ENCODE data around the gene BBS9.
"Not testable (repeated sequence)": the region's sequence is repeated elsewhere in the genome, so short reads cannot be mapped to it uniquely, and the experiment has no call there.

Gene BBS9

GRCh38 chr7:33128990-33129805 is at the start of gene BBS9:
BBS9 (plus strand) TSS chr7:33129564; CDS start chr7:33146253, 16,689 bp downstream.
- DNase-seq (ENCODE audit: low read depth in 2 of 2) = peak; percentile 81 to 88

DNA sequence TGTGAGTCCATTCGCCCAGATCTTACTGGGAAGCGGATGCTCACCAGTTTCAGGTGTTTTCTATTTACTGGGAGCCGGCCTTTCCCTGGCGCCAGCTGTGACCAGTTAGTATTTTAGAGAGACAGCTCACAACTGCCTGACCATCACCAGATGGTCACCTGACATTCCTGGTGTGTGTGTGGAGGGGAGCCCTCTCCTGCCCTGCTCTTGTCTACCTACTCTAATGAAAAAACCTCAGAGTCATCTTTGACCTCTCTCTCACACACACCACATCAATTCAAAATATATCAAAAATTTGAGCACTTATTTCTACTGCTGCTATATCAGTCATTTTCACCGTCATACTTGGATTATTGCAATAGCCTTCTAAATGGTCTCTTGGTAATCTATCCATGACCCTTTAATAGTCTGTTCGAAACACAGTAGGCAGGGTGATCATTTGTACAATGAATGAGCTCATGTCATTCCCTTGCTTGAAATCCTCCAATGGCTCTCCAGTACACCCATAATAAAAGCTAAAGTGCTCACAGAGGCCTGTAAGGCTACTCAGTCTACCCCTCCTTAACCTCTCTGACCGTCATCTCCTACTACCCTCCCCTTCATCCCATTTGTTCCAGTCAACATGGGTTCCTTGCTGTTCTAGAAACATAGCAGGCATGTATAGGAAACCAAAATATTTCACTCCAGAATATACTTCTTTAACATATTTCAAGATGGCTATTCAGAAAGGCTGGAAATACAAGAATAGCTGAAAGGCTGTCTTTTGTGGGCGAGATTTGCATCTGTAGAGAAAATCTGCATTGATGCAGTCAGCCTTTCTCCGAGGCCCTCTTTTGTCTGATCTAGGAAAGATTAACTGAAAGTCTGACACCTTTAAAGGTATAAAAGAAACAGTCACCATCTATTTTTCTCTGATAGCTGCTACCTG is 49.3 kb upstream of the BBS9 start:
- no peak for DNase-seq (ENCODE audit: low read depth in 2 of 2)

DNA sequence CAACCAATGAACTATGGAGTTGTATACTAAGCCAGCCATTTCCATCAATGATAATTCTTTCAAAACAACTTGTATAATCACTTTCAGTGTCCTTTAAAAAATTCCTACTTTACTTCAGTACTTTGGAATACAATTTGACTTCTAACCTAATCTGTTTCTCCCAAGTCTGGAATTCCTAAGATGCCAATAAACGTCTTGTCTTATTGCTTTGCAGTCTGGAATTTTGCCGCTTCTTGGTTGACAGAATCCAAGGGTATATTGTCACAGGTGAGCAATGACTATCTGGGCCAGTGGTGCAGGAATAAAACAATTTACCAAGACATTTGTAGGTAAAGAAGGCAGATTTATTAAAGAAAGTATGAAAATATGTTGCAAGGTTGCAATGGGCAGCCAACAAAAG is 42.0 kb upstream of the BBS9 start:
- DNase-seq (ENCODE audit: low read depth in 2 of 2) = no peak

- no peak for DNase-seq (ENCODE audit: low read depth in 2 of 2)
Observed at GRCh38 chr7:33087858-33088257, 41.5 kb upstream of the BBS9 start.

GRCh38 chr7:33089142-33089541 is 40.2 kb upstream of the BBS9 start:
- DNase-seq (ENCODE audit: low read depth in 2 of 2) = no peak

DNA sequence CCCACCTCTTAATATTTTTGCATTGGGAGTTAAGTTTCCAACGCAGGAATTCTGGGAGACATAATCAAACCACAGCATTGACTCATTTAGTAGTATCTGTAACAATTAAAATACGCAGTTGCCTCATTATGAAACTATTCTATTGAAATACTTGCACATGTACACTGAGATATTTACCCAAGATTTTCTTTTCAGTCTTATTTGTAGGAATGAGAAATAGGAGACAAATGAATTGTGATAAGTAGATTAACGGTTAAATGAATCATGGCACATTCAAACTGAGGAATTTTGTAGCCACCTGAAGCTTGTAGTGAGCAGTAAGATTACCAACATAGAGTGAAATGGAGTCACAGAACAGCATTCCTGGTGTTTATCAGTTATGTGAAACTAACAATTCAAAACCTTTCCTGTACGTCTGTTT is 38.2 kb upstream of the BBS9 start:
- no peak for DNase-seq (ENCODE audit: low read depth in 2 of 2)

DNA sequence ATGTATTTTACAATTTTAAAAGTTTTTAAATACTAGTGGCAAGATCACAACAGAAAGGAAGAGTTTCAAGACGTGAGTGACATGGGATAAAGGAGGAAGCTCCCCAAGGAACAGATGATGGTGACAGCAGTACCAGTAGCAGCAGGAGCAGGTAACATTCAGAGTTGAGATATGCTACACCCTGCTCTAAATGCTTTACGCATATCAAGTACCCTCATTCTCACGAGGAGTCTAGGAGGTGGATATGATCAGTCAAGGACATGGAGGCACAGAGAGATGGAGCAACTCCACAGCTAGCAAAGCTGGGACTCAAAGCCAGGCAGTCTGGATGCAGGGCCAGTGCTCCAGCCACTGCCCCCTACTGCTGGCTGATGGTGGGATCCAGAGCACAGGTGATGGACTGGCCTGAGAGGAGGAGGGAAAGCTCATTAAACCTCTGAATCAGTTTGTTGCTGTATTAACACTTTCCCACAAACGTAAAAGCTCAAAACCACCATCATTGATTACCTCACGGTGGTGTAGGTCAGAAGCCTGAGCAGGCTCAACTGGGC is 37.6 kb upstream of the BBS9 start:
- no peak for DNase-seq (ENCODE audit: low read depth in 2 of 2)

- DNase-seq (ENCODE audit: low read depth in 2 of 2) = no peak
Observed at GRCh38 chr7:33093266-33093665, 36.1 kb upstream of the BBS9 start.

GRCh38 chr7:33094745-33095275 is 34.6 kb upstream of the BBS9 start:
- DNase-seq (ENCODE audit: low read depth in 2 of 2) = not testable (repeated sequence)

DNA sequence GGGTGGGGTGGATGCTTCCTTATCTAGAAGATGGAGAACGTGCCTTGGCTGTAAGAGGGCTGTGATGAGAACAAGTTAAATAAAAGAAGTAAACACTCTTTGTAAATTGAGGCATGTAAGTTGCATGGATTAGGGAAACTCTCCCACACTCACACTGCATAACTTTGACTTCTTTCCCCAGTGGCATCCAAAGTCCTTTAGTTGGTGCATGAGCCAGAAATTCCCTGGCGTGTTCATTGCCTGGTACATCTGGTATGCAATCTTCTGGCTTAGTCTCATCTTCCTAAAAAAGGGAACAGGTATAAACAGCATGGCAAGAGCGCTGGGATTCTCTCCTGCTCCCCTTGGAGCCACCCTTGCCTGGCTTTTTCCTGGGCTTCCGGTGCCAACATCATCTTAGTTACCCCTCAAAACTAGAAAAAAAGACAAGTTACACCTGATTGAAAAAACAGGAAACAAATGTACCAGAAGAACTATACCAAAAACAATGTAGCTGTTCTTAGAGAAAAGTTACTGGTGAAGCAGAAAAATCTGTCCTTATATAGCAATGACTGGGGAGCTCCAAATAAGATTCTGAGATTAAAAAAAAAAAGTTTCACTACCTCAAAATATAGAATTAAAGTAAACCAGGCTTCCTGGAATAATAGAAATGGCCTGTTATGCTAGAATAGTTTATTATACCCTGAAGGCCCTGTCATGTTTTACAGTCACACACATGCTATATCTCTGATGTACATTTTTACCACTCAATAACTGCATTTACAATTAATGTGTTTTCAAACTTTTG is 30.0 kb upstream of the BBS9 start:
- no peak for DNase-seq (ENCODE audit: low read depth in 2 of 2)

DNA sequence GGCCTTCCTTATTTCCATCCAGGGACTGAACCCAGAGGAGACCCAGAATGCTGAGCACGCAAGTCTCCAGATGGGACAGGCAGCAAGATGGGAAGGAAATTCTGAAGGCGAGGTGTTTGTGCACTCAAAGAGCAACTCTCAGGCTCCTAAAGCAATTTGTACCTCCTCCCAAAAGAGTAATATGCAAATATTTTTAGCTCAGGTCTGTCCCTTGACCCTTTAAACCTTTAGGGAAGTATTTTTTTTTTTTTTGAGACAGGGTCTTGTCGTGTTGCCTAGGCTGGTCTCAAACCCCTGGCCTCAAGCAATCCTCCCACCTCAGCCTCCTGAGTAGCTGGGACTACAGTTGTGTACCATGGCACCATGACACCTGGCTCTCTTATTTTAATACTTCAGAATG is 28.6 kb upstream of the BBS9 start:
- no peak for DNase-seq (ENCODE audit: low read depth in 2 of 2)

- no peak for DNase-seq (ENCODE audit: low read depth in 2 of 2)
Observed at GRCh38 chr7:33101906-33102305, 27.5 kb upstream of the BBS9 start.

- DNase-seq (ENCODE audit: low read depth in 2 of 2) = no peak
Observed at GRCh38 chr7:33107136-33108066, 22.0 kb upstream of the BBS9 start.

GRCh38 chr7:33108554-33109004 is 20.8 kb upstream of the BBS9 start:
- no peak for DNase-seq (ENCODE audit: low read depth in 2 of 2)

DNA sequence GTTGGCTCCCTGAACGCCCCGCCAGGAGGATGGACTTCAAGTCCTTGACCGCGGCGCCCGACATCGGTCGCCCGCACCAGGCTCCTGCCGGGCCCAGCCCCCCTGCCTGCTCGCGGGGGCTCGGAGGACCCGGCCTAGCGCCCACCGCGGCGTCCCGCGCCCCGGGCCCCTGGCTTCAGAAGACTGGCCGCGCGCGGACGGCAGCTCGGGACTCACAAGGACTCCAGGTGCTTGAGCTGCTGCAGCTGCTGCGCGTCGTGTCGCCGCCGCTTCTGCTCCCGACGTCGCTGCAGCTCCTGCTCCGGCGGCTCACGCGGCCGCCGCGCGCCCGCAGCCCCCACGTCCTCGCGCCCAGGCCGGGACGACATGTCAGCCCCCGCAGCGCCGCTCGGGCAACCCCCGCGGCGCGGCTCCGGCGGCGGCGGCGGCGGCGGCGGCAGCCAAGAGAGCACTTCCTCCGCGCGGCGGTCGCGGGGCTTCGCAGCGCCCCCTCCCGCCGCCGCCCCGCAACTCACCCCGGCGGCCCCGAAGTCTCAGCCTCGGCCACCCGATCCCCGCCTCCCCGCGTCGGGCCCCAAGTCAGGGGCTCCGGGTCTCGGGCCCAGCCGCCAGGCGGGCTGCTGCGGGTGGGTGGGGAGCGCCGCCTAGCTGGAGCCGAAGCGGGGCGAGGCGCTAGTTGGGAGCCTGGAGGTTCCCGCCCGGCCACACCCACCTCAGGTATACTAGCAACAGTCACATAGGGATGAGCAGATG is 20.2 kb upstream of the BBS9 start, which contains the start of gene RP9:
RP9 (minus strand) TSS at position 400 of the 753 bp plus-strand sequence; CDS start at position 368, 32 bp downstream.
- peak; percentile 62 to 74 for DNase-seq (ENCODE audit: low read depth in 2 of 2)

GRCh38 chr7:33109758-33110238 is 19.6 kb upstream of the BBS9 start:
- DNase-seq (ENCODE audit: low read depth in 2 of 2) = no peak

DNA sequence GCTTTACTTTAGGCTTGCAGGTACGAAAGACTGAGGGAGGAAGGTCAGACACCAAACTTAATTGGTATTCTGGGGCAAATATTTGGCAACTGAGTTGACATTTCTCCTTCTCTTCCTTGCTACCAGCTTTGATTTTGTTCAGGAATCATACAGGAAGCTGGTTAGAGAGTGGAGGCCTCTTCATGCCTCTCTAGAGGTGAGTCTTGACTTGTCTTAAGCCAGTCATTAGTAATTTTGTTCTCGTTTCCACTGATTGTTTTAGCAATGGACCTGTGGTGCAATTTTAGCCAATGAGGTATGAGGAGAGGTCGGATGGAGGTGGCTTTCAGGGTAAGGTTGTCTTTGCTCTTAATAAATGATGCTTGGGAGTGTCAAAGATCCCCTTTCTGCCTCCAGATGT is 17.8 kb upstream of the BBS9 start:
- no peak for DNase-seq (ENCODE audit: low read depth in 2 of 2)

DNA sequence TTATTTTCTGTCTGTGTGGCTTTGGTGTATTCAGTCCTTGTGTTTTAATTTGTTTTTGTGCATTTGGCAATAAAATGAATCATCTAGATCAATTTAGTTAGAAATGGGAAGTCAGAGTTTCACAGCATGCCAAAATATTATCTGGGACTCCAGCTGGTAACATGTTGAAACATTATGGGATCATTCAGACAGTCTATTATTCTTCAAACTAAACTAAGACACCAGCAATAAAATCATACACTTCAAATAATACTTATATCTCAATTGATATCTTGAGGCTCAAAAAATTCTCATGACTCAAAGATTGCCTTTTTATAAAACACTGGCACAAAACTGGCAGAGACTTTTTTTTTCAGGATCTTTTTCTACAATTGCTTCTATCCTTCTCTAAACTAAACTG is 14.4 kb upstream of the BBS9 start:
- no peak for DNase-seq (ENCODE audit: low read depth in 2 of 2)

GRCh38 chr7:33118383-33118782 is 11.0 kb upstream of the BBS9 start:
- DNase-seq (ENCODE audit: low read depth in 2 of 2) = no peak

All from stimulated activated CD4-positive, alpha-beta T cell treated with anti-CD3 and anti-CD28 coated beads, Interleukin-1b, Interleukin-23, amount 100 ng/mL, for 4 hours (primary cell).